Subcutaneous adipose tissue (tissue), 4 donors: ENCODE results near the gene ARAP1. TPM values are rescaled to one million over a fixed set of nuclear protein-coding genes. Genes with fewer than 3 reads are reported as not detected.

ENCODE experiments used
- CTCF ChIP-seq: fragments of 450-650 bp; IDR thresholded peaks from one replicate; pipeline ENCODE4 v1.5.1; 2016; ENCODE audit warnings: low read depth, mild to moderate bottlenecking, control low read depth, antibody characterized with exemption, moderate library complexity
- total RNA-seq, 4 donors: library from RNA; depleted of rRNA; stranded (reverse); fragments of >200 nt; gene quantifications; one replicate each; pipeline ENCODE4 v1.1.0, GENCODE V29; 2016

The ARAP1 gene
- total RNA-seq, 4 donors from 2014 or later = 35.1 to 161 (median 127) TPM

DNA sequence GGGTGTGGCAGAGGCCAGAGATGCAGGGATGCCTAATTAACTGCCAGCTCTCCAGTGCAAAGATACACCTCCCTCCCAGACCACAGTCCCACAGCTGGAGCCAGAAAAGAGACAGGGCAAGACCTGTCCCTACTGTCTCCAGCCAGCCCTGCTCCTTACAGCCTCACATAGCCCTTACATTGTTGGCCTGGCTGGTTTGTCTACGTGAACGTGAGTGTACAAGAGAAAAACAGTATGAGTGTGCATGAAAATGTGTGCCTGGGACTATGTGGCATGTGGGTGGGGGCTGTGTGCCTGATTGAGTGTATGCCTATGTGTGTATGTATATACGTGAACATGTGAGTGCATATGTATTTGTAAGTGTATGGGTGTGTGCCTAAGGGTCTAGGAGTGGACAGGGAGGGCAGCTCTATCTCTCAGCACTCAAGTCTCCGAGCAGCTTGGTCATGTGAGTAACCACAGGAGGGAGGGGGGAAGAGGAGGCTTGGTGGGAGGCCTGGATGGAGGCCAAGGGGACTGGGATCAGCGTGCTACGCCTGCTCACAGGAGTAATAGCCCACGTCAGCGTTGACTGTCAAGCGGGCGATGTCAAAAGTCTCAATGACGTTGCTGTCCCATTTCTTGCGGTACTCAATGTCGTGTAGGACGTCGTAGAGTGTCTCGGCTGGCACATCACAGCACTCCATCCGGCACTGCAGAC is 6.6 kb upstream of the ARAP1 start:
- TF ChIP-seq CTCF = no peak

- no peak for TF ChIP-seq CTCF
Measured at GRCh38 chr11:72758304-72758689, 6.1 kb upstream of the ARAP1 start.

GRCh38 chr11:72755713-72756285 is 3.6 kb upstream of the ARAP1 start:
- TF ChIP-seq CTCF = no peak

DNA sequence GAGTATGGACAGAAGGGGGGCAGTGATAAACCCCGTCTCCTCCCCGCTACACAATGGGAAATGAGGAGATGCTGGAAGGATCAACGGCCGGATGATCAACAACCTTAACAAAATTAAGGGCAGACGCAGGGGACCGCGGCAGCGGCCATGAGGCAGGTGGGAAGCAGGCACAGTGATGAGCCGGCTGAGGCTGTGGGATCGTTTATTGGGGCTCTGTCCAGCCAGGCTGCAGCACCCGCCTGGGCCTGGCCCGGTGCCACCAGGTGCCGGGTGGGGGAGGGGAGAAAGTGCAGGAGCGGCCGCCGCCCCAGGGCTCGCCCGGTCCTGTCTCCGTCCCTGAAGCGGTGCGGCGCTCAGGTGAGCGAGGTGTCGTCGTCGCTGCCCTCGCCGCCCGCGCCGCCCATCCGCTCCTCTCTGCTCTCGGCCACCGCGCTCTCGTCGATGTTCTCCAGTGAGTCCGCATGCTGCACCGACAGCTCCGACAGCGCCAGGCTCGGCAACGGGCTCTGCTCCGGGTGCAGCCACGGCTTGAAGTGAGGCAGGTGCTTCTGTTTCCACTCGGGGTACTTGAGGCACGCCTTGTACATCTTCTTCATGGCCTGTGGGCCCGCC is 2.4 kb upstream of the ARAP1 start:
- TF ChIP-seq CTCF = no peak

DNA sequence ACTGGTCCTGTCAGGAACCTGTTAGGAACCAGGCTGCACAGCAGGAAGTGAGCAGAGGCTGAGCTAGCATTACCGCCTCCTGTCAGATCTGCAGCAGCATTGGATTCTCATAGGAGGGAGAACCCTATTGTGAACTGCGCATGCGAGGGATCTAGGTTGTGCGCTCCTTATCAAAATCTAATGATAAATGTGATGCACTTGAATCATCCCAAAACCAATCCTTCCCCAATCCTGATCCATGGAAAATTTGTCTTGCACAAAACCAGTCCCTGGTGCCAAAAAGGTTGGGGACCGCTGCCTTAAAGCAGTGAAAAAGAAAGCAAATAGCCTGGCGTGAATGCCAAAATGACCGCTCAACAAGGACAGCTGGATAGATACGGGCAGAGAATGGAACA is 1.9 kb upstream of the ARAP1 start:
- no peak for TF ChIP-seq CTCF

GRCh38 chr11:72753341-72754148 is 1.3 kb upstream of the ARAP1 start:
- no peak for TF ChIP-seq CTCF
